Lower leg skin (tissue), 4 donors: Measurements from ENCODE around the gene NR3C2. TPM values are rescaled to one million over a fixed set of nuclear protein-coding genes. Genes with fewer than 3 reads are reported as not detected.

Experiments
- DNase-seq, 2 donors: peaks; one replicate each; pipeline ENCODE4 v3.0.0-alpha.2; 2019; ENCODE audit warnings: low spot score in 2 of 2
- H3K4me3 ChIP-seq: fragments of 200-600 bp; sonication (generic); 2 replicates; pipeline ENCODE4 v1.5.1; 2017; ENCODE audit warnings: mild to moderate bottlenecking, low read depth; ENCODE audit not compliant: poor library complexity, severe bottlenecking
- POLR2A ChIP-seq, 2 donors: fragments of 450-650 bp; IDR thresholded peaks; one replicate each; pipeline ENCODE4 v1.6.1; 2016 to 2017; ENCODE audit warnings: antibody characterized with exemption in 2 of 2, mild to moderate bottlenecking in 1 of 2, moderate library complexity in 1 of 2
- WGBS, 2 donors: methylation state at CpG; one replicate each; pipeline ENCODE4 v1.1.5; 2018; 5-methylcytosine and 5-hydroxymethylcytosine counted together
- intact Hi-C: fragments of 100-400 bp; cut with DNase I; formaldehyde crosslinking; loops from one replicate; pipeline ENCODE4 v1.15.0; 2023; ENCODE audit warnings: low total_unique reads
- total RNA-seq, 4 donors: library from RNA; depleted of rRNA; stranded (reverse); fragments of >200 nt; gene quantifications; one replicate each; pipeline ENCODE4 v1.1.0, GENCODE V29; 2016
- TF ChIP-seq, protein P1 (sequence below), 3 donors: fragments of 450-650 bp; IDR thresholded peaks; one replicate each; pipeline ENCODE4 v1.5.1; 2016; ENCODE audit warnings: antibody characterized with exemption in 3 of 3, mild to moderate bottlenecking in 3 of 3, moderate library complexity in 2 of 3

Gene NR3C2
- total RNA-seq, 4 donors from 2014 or later = 9.7 to 21.3 (median 10.6) TPM

DNA sequence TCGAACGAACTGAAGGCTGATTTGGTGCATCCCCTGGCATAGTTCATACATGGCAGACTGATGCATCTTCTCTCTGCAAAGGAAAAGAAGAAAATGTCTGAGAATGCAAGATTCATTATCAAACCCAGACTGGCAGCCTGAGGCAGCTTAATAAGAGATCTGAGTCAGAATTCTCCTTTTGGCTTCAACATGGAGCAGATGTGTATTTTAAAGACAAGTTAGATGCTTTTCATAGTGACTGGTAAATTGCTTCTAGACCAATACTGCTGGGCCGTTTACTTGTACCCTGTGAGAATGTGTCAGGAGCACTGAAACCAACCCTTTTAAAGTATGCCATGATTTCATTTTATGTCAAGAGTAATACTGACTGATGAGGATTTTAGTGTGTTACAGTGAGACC is 322.0 kb downstream of the NR3C2 start:
- intact Hi-C loops = no loop called here
- no peak overlapping the region for H3K4me3 ChIP-seq
- 79 to 81% methylated on average over 3 of the region's 3 CpGs for WGBS, 2 donors
- DNase-seq = no peak
- TF ChIP-seq POLR2A (IDR thresholded peaks at IDR 0.05) = no peak
- TF ChIP-seq, protein P1, sequence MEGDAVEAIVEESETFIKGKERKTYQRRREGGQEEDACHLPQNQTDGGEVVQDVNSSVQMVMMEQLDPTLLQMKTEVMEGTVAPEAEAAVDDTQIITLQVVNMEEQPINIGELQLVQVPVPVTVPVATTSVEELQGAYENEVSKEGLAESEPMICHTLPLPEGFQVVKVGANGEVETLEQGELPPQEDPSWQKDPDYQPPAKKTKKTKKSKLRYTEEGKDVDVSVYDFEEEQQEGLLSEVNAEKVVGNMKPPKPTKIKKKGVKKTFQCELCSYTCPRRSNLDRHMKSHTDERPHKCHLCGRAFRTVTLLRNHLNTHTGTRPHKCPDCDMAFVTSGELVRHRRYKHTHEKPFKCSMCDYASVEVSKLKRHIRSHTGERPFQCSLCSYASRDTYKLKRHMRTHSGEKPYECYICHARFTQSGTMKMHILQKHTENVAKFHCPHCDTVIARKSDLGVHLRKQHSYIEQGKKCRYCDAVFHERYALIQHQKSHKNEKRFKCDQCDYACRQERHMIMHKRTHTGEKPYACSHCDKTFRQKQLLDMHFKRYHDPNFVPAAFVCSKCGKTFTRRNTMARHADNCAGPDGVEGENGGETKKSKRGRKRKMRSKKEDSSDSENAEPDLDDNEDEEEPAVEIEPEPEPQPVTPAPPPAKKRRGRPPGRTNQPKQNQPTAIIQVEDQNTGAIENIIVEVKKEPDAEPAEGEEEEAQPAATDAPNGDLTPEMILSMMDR (IDR thresholded peaks at IDR 0.05) = no peak

DNA sequence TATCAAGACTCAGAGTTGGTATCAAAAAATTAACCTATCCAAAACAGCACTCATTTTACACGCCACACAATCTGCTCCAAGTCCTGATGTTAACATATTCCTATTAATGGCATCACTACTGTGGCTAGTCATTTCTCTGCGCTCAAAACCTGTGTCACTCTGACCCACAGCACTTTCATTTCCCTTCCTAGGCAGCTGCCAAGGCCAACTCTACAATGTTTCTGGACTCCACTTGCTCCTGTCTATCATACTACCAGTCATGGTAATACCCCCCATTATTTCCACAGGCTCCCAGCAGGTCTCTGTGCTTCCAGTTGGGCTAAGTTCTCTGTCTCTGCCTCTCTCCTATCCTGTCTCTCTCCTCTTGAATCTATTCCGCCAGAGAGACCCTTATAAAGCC is 323.6 kb downstream of the NR3C2 start:
- TF ChIP-seq, protein P1 (IDR thresholded peaks at IDR 0.05) = no peak
- TF ChIP-seq POLR2A (IDR thresholded peaks at IDR 0.05) = no peak
- DNase-seq = no peak
- 73 to 80% methylated on average over 3 of the region's 3 CpGs for WGBS, 2 donors
- intact Hi-C loops = no loop called here
- H3K4me3 ChIP-seq = no peak overlapping the region

DNA sequence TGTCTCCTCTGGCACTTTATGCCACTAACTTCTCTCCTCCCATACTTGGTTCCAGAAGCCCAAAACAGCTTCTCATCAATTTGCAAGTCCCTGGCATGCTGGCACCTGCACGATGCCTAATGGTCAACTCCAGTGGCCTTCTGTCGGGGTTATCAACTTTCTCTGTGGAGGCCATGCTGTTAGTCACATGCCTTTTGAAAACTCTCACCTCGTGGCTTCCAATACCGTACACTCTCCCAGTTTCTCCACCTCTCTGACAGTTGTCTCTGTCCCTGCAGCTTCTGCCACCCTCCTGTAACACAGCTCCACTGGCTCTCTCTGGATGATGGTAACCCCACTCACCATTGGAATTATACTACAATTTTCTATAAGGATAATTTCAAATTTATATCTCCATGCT is 324.0 kb downstream of the NR3C2 start:
- TF ChIP-seq, protein P1 (IDR thresholded peaks at IDR 0.05) = no peak
- TF ChIP-seq POLR2A (IDR thresholded peaks at IDR 0.05) = no peak
- intact Hi-C loops = no loop called here
- no peak for DNase-seq
- 97 to 98% methylated on average over 4 of the region's 4 CpGs for WGBS, 2 donors
- no peak overlapping the region for H3K4me3 ChIP-seq

DNA sequence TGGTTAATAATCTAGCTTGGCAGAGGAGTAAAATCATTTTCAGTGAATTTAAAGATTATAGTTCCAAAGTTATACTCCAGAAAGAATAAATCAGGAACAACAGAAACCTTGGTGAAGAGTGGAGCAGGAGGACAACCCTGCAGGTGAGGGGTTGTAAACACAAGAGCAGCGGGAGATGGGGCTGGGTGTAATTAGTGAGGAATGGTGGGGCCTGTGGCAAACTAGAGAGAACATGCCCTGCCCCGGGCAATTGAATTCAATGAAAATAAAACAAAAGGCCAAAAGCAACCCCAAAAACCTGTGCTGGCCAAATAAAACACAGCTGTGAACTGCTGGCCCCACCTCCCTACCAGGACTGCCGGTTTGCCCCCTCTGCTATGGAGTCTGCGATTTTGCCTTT is 325.2 kb downstream of the NR3C2 start:
- DNase-seq = no peak
- no peak overlapping the region for H3K4me3 ChIP-seq
- intact Hi-C loops = no loop called here
- TF ChIP-seq POLR2A (IDR thresholded peaks at IDR 0.05) = no peak
- TF ChIP-seq, protein P1 (IDR thresholded peaks at IDR 0.05) = no peak
- WGBS, 2 donors = 74 to 79% methylated on average over 4 of the region's 4 CpGs

DNA sequence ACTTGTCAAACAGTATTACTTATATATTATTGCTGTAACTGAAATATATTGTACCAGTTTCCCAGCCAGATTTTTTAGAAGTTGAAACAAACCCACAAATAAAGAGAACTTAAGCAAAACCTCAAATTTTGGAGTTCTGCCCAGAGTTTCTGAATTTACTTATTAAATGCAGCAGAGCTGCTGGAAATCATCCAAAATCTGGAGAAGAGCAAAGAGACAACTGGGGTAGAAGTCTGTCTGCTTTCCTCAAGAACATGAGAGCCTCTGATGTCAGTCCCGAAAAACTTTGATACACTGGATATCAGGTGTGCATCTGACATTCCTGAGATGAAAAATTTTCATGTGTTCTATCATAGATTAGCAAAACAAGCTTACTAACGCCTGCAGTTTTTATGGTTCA is 325.9 kb downstream of the NR3C2 start:
- no peak for DNase-seq
- 23 to 39% methylated on average over 2 of the region's 2 CpGs for WGBS, 2 donors
- intact Hi-C loops = no loop called here
- no peak overlapping the region for H3K4me3 ChIP-seq
- no peak for TF ChIP-seq POLR2A (IDR thresholded peaks at IDR 0.05)
- TF ChIP-seq, protein P1 (IDR thresholded peaks at IDR 0.05) = no peak

DNA sequence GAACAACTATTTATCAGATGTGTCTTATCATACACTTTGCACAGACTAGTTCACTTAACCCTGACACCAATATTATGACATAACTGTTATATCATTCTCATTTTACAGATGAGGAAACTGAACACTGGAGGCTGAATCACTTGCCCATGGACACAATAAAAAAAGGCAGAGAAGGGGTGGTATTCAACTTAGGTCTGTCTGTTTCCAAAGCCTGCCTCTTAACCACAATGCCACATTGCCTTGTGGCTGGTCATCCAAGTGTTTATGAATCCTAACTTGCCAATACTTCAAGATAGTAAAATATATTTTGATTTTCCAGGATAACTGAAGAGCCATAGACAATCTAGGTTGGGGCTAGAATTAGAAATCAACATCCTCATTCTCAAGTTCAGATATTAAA is 327.8 kb downstream of the NR3C2 start:
- no peak for DNase-seq
- H3K4me3 ChIP-seq = no peak overlapping the region
- intact Hi-C loops = no loop called here
- TF ChIP-seq POLR2A (IDR thresholded peaks at IDR 0.05) = no peak
- TF ChIP-seq, protein P1 (IDR thresholded peaks at IDR 0.05) = no peak
